ENCODE results near the gene EPHA8. TPM values are rescaled to one million over a fixed set of nuclear protein-coding genes. Genes with fewer than 3 reads are reported as not detected.

The EPHA8 gene
- total and polyA plus RNA-seq, 2 of the 13 experiments (the other 11 are each of a cell fraction or from before 2014, with no cell fraction given) = not detected

GRCh38 chr1:22611530-22611947 is 48.2 kb downstream of the EPHA8 start (continued):
- no peak for TF ChIP-seq NFE2L1 (CRISPR knock-in tag; IDR thresholded peaks at IDR 0.05; ENCODE audit: borderline replicate concordance)
- TF ChIP-seq ZNF788 (CRISPR knock-in tag; IDR thresholded peaks at IDR 0.05; ENCODE audit: borderline replicate concordance) = no peak
- TF ChIP-seq MYPOP (CRISPR knock-in tag; IDR thresholded peaks at IDR 0.05) = no peak
- no peak for TF ChIP-seq CBX2 (IDR thresholded peaks at IDR 0.05; ENCODE audit: low read depth, low read length)
- no peak for TF ChIP-seq CBX2 (CRISPR knock-in tag; IDR thresholded peaks at IDR 0.05; ENCODE audit: low read depth)
- no peak for TF ChIP-seq CREBL2 (CRISPR knock-in tag; IDR thresholded peaks at IDR 0.05; ENCODE audit: borderline replicate concordance)
- TF ChIP-seq ZNF577 (CRISPR knock-in tag; IDR thresholded peaks at IDR 0.05; ENCODE audit: borderline replicate concordance, low read depth) = no peak
- TF ChIP-seq HOXA5 (CRISPR knock-in tag; IDR thresholded peaks at IDR 0.05) = peak; percentile 73; the same call in 1 of the 2 replicates
- TF ChIP-seq CEBPB (IDR thresholded peaks at IDR 0.05; ENCODE audit: borderline replicate concordance, low read depth, low read length) = no peak
- TF ChIP-seq SPEN (CRISPR knock-in tag; IDR thresholded peaks at IDR 0.05; ENCODE audit: low read depth) = no peak
- TF ChIP-seq SAFB2 (CRISPR knock-in tag; IDR thresholded peaks at IDR 0.05; ENCODE audit: borderline replicate concordance, low read depth) = no peak
- no peak for TF ChIP-seq ZNF597 (CRISPR knock-in tag; IDR thresholded peaks at IDR 0.05)
- no peak for TF ChIP-seq REPIN1 (CRISPR knock-in tag; IDR thresholded peaks at IDR 0.05; ENCODE audit: borderline replicate concordance, low read depth)
- TF ChIP-seq ELF3 (CRISPR knock-in tag; IDR thresholded peaks at IDR 0.05) = peak; percentile 54; the same call in 1 of the 2 replicates
- TF ChIP-seq ZNF776 (CRISPR knock-in tag; IDR thresholded peaks at IDR 0.05) = no peak
- TF ChIP-seq RXRB (CRISPR knock-in tag; IDR thresholded peaks at IDR 0.05; ENCODE audit: borderline replicate concordance) = peak; percentile 39
- no peak for TF ChIP-seq LBX2 (CRISPR knock-in tag; IDR thresholded peaks at IDR 0.05; ENCODE audit: borderline replicate concordance)
- no peak for TF ChIP-seq ZNF468 (CRISPR knock-in tag; IDR thresholded peaks at IDR 0.05)
- TF ChIP-seq CEBPG (CRISPR knock-in tag; IDR thresholded peaks at IDR 0.05) = no peak
- no peak for TF ChIP-seq RERE (CRISPR knock-in tag; IDR thresholded peaks at IDR 0.05; ENCODE audit: low read depth)
